ENCODE results near the gene TNFRSF12A.

TNFRSF12A gene

DNA sequence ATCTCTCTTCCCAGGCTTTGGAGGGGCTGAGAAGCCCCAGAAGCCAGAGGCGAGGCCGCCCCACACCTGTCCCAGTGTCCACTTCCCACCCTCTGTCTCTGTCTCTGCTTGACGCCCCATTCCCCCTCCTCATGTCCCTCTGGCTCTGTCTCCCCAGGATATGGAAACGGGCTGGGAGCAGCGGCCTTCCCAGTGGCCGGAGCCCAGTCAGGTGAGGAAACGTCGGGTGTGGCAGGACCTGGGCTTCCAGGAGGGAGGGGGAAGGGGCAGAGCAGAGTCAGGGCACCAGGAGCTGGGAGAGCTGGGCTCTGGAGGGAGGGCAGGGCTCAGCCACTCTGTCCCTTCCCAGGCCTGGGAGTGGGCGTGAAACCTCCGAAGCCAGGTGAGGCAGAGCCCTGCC is 29.3 kb upstream of the TNFRSF12A start (continued):
- TF ChIP-seq, protein P1, sequence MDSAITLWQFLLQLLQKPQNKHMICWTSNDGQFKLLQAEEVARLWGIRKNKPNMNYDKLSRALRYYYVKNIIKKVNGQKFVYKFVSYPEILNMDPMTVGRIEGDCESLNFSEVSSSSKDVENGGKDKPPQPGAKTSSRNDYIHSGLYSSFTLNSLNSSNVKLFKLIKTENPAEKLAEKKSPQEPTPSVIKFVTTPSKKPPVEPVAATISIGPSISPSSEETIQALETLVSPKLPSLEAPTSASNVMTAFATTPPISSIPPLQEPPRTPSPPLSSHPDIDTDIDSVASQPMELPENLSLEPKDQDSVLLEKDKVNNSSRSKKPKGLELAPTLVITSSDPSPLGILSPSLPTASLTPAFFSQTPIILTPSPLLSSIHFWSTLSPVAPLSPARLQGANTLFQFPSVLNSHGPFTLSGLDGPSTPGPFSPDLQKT (IDR thresholded peaks at IDR 0.05; ENCODE audit: borderline replicate concordance, low read depth, low read length), result no peak
- TF ChIP-seq ZFP3 (tag by site-specific recombination; IDR thresholded peaks at IDR 0.05; ENCODE audit: low read depth), result no peak

DNA sequence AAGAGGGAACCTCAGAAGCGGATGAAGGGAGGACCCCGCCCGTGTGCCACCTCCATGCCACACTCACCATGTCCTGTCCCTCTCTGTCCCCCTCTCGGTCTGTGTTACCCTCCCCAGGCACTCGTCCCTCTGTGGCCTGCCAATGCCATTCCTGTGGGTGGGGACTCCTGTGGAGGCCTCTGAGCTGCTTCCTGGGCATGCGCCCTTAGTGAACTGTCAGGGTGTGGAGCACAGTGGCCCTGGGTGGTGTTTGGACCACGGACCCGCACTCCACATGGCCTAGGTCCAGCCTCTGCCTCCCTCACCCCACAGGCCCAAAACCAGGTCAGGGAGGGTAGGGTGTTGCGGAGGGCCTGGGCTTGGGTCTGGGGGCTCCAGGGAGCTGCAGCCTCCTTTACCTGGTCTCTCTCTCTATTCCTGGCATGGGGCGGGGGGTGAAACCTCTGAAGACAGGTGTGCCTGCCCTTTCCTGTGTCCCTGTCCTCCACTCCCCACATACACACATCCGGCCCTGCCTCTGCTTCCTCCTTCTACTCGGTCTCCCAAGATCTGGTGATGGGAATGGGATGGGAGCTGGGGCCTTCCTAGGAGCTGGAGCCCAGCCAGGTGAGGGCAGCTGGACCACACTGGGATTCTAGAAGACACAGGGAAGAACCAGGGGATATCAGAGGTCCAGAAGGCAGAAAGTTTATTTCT is 28.5 kb upstream of the TNFRSF12A start:
- no peak overlapping the region for H3K27ac ChIP-seq (ENCODE audit: extremely low read depth, low read depth, low read length)
- ChIA-PET POLR2A (interaction anchor here (1.0 kb wide), 1 partner anchor 115 kb away, joined by 4 read pairs; no protein-coding TSS in a partner anchor), CTCF (interaction anchor here (0.9 to 1.6 kb wide), 3 partner anchors 12 to 40 kb away, joined by 3 to 4 read pairs (median 3); no protein-coding TSS in a partner anchor)
- H3K9me3 ChIP-seq (ENCODE audit: control insufficient read depth, insufficient read depth, low read depth, low read length), result no peaks in the 10 kb centered on the region
- H3K36me3 ChIP-seq (ENCODE audit: control insufficient read depth in 2 of 2, insufficient read depth in 1 of 2, low read length in 2 of 2), result no peaks in the 10 kb centered on the region
- no peaks in the 10 kb centered on the region; the same call in 1 of the 2 replicates for H3K4me1 ChIP-seq (ENCODE audit: control insufficient read depth, insufficient read depth, low read length)
- TF ChIP-seq, protein P2, sequence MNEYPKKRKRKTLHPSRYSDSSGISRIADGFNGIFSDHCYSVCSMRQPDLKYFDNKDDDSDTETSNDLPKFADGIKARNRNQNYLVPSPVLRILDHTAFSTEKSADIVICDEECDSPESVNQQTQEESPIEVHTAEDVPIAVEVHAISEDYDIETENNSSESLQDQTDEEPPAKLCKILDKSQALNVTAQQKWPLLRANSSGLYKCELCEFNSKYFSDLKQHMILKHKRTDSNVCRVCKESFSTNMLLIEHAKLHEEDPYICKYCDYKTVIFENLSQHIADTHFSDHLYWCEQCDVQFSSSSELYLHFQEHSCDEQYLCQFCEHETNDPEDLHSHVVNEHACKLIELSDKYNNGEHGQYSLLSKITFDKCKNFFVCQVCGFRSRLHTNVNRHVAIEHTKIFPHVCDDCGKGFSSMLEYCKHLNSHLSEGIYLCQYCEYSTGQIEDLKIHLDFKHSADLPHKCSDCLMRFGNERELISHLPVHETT (tag by site-specific recombination; IDR thresholded peaks at IDR 0.05), result no peak
- no peak for TF ChIP-seq ZEB2 (tag by site-specific recombination; IDR thresholded peaks at IDR 0.05)
- TF ChIP-seq ZNF146 (tag by site-specific recombination; IDR thresholded peaks at IDR 0.05), result no peak
- TF ChIP-seq ZNF768 (tag by site-specific recombination; IDR thresholded peaks at IDR 0.05), result no peak
- TF ChIP-seq ZNF404 (tag by site-specific recombination; IDR thresholded peaks at IDR 0.05), result no peak
- no peak for TF ChIP-seq ZNF664 (tag by site-specific recombination; IDR thresholded peaks at IDR 0.05)
- no peak for TF ChIP-seq ZNF341 (tag by site-specific recombination; IDR thresholded peaks at IDR 0.05; ENCODE audit: low read depth)
- TF ChIP-seq, protein P3, sequence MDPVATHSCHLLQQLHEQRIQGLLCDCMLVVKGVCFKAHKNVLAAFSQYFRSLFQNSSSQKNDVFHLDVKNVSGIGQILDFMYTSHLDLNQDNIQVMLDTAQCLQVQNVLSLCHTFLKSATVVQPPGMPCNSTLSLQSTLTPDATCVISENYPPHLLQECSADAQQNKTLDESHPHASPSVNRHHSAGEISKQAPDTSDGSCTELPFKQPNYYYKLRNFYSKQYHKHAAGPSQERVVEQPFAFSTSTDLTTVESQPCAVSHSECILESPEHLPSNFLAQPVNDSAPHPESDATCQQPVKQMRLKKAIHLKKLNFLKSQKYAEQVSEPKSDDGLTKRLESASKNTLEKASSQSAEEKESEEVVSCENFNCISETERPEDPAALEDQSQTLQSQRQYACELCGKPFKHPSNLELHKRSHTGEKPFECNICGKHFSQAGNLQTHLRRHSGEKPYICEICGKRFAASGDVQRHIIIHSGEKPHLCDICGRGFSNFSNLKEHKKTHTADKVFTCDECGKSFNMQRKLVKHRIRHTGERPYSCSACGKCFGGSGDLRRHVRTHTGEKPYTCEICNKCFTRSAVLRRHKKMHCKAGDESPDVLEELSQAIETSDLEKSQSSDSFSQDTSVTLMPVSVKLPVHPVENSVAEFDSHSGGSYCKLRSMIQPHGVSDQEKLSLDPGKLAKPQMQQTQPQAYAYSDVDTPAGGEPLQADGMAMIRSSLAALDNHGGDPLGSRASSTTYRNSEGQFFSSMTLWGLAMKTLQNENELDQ (tag by site-specific recombination; IDR thresholded peaks at IDR 0.05; ENCODE audit: low read depth), result no peak
- no peak for TF ChIP-seq ZNF621 (tag by site-specific recombination; IDR thresholded peaks at IDR 0.05)
- TF ChIP-seq ZNF175 (tag by site-specific recombination; IDR thresholded peaks at IDR 0.05), result no peak
- no peak for TF ChIP-seq ZNF561 (tag by site-specific recombination; IDR thresholded peaks at IDR 0.05; ENCODE audit: borderline replicate concordance)
- H3K4me3 ChIP-seq (ENCODE audit: low read depth, low read length), result no peak overlapping the region

DNA sequence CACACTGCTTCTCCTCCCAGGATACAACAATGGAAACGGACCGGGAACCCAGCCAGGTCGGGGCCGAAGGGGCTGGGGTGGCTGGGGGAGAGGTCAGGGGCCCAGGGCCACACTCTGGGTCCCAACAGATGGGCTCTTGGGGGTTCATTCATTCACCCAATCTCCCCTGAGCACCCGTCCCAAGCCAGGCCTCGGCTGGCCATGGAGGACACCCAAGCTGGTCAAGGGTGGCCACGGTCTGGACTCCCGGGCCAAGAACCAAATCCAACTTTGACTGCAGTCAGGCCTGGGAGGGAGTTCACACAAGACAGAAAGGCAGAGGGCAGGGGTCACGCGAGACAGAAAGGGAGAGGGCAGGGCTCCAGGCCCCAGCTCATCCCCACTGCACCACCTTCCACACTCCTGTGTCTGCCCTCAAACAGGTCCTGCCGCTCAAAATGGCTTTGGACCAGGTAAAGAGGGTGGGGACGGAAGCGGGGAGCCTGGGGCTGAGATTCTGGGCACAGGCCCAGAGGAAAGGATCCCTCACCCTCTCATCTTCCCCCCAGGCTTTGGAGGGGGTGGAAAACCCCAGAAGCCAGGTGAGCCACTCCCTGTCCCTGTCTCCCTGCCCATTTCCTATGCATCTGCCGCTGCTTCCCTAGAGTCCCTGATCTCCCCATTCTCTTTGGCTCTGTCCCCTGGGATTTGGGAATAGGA is 27.6 kb upstream of the TNFRSF12A start:
- no peak overlapping the region for H3K27ac ChIP-seq (ENCODE audit: extremely low read depth, low read depth, low read length)
- no peak overlapping the region for H3K4me3 ChIP-seq (ENCODE audit: low read depth, low read length)
- no peaks in the 10 kb centered on the region for H3K36me3 ChIP-seq (ENCODE audit: control insufficient read depth in 2 of 2, insufficient read depth in 1 of 2, low read length in 2 of 2)
- ChIA-PET CTCF (interaction anchor here (0.9 to 1.6 kb wide), 5 partner anchors 11 to 39 kb away, joined by 3 to 5 read pairs (median 3); no protein-coding TSS in a partner anchor), POLR2A (no interaction called here)
- H3K9me3 ChIP-seq (ENCODE audit: control insufficient read depth, insufficient read depth, low read depth, low read length), result no peaks in the 10 kb centered on the region
- no peaks in the 10 kb centered on the region; the same call in 1 of the 2 replicates for H3K4me1 ChIP-seq (ENCODE audit: control insufficient read depth, insufficient read depth, low read length)
- TF ChIP-seq, protein P4, sequence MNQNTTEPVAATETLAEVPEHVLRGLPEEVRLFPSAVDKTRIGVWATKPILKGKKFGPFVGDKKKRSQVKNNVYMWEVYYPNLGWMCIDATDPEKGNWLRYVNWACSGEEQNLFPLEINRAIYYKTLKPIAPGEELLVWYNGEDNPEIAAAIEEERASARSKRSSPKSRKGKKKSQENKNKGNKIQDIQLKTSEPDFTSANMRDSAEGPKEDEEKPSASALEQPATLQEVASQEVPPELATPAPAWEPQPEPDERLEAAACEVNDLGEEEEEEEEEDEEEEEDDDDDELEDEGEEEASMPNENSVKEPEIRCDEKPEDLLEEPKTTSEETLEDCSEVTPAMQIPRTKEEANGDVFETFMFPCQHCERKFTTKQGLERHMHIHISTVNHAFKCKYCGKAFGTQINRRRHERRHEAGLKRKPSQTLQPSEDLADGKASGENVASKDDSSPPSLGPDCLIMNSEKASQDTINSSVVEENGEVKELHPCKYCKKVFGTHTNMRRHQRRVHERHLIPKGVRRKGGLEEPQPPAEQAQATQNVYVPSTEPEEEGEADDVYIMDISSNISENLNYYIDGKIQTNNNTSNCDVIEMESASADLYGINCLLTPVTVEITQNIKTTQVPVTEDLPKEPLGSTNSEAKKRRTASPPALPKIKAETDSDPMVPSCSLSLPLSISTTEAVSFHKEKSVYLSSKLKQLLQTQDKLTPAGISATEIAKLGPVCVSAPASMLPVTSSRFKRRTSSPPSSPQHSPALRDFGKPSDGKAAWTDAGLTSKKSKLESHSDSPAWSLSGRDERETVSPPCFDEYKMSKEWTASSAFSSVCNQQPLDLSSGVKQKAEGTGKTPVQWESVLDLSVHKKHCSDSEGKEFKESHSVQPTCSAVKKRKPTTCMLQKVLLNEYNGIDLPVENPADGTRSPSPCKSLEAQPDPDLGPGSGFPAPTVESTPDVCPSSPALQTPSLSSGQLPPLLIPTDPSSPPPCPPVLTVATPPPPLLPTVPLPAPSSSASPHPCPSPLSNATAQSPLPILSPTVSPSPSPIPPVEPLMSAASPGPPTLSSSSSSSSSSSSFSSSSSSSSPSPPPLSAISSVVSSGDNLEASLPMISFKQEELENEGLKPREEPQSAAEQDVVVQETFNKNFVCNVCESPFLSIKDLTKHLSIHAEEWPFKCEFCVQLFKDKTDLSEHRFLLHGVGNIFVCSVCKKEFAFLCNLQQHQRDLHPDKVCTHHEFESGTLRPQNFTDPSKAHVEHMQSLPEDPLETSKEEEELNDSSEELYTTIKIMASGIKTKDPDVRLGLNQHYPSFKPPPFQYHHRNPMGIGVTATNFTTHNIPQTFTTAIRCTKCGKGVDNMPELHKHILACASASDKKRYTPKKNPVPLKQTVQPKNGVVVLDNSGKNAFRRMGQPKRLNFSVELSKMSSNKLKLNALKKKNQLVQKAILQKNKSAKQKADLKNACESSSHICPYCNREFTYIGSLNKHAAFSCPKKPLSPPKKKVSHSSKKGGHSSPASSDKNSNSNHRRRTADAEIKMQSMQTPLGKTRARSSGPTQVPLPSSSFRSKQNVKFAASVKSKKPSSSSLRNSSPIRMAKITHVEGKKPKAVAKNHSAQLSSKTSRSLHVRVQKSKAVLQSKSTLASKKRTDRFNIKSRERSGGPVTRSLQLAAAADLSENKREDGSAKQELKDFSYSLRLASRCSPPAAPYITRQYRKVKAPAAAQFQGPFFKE (tag by site-specific recombination; IDR thresholded peaks at IDR 0.05; ENCODE audit: borderline replicate concordance), result no peak
- TF ChIP-seq, protein P5, sequence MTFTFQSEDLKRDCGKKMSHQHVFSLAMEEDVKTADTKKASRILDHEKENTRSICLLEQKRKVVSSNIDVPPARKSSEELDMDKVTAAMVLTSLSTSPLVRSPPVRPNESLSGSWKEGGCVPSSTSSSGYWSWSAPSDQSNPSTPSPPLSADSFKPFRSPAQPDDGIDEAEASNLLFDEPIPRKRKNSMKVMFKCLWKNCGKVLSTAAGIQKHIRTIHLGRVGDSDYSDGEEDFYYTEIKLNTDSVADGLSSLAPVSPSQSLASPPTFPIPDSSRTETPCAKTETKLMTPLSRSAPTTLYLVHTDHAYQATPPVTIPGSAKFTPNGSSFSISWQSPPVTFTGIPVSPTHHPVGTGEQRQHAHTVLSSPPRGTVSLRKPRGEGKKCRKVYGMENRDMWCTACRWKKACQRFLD (tag by site-specific recombination; IDR thresholded peaks at IDR 0.05), result no peak
- TF ChIP-seq, protein P6, sequence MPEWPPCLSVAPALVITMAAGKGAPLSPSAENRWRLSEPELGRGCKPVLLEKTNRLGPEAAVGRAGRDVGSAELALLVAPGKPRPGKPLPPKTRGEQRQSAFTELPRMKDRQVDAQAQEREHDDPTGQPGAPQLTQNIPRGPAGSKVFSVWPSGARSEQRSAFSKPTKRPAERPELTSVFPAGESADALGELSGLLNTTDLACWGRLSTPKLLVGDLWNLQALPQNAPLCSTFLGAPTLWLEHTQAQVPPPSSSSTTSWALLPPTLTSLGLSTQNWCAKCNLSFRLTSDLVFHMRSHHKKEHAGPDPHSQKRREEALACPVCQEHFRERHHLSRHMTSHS (tag by site-specific recombination; IDR thresholded peaks at IDR 0.05), result no peak
